Thyroid gland (tissue), 4 donors: Measurements from ENCODE around the gene TLCD1. TPM values are rescaled to one million over a fixed set of nuclear protein-coding genes. Genes with fewer than 3 reads are reported as not detected.

Experiments
- DNase-seq, 2 donors: peaks; one replicate each; pipeline ENCODE4 v3.0.0-alpha.2; 2019
- H3K27ac ChIP-seq, 3 donors: fragments of 200-600 bp; sonication (generic); 1 replicate in 2 of 3; 2 replicates in 1 of 3; pipeline ENCODE4 v1.5.1; 2016 to 2019; ENCODE audit warnings: mild to moderate bottlenecking in 1 of 3, moderate library complexity in 1 of 3
- H3K27me3 ChIP-seq: fragments of 200-600 bp; sonication (generic); one replicate; pipeline ENCODE4 v1.5.1; 2019
- H3K36me3 ChIP-seq, 2 donors: fragments of 200-600 bp; sonication (generic); one replicate each; pipeline ENCODE4 v1.5.1; 2016 to 2019
- H3K4me1 ChIP-seq, 2 donors: fragments of 200-600 bp; sonication (generic); one replicate each; pipeline ENCODE4 v1.5.1; 2017 to 2019
- H3K4me3 ChIP-seq, 3 donors: fragments of 200-600 bp; sonication (generic); replicated peaks in 1 of 3; 1 replicate in 2 of 3; 2 replicates in 1 of 3; pipeline ENCODE4 v1.5.1; 2016; ENCODE audit warnings: mild to moderate bottlenecking in 1 of 3
- H3K9me3 ChIP-seq: fragments of 200-600 bp; sonication (generic); one replicate; pipeline ENCODE4 v1.5.1; 2017
- CTCF ChIP-seq, 6 experiments: fragments of 200-600 bp in 3 of 6; fragments of 450-650 bp in 3 of 6; sonication (generic) in 3 of 6; IDR thresholded peaks; one replicate each; pipeline ENCODE4 v1.5.1; 2016 to 2019; ENCODE audit warnings: antibody characterized with exemption in 6 of 6, mild to moderate bottlenecking in 2 of 6, inconsistent platforms in 1 of 6, moderate library complexity in 1 of 6
- POLR2A ChIP-seq, 2 donors: fragments of 450-650 bp; IDR thresholded peaks; one replicate each; pipeline ENCODE4 v1.6.1; 2017; ENCODE audit warnings: antibody characterized with exemption in 2 of 2, mild to moderate bottlenecking in 2 of 2, moderate library complexity in 1 of 2
- WGBS, 2 donors: methylation state at CpG; one replicate each; pipeline ENCODE4 v1.1.5; 2017; 5-methylcytosine and 5-hydroxymethylcytosine counted together
- intact Hi-C: fragments of 100-400 bp; cut with DNase I; formaldehyde crosslinking; loops from one replicate; pipeline ENCODE4 v1.15.1; 2023
- small RNA-seq: library from RNA; depleted of rRNA; stranded (forward); fragments of <200 nt; gene quantifications from one replicate; pipeline ENCODE3, GENCODE V24; 2016
- total RNA-seq, 4 donors: library from RNA; depleted of rRNA; stranded (reverse); fragments of >200 nt; gene quantifications; one replicate each; pipeline ENCODE4 v1.2.3, GENCODE V29; 2016

TLCD1 gene
- total RNA-seq, 4 donors from 2014 or later = 1.6 to 21.4 (median 5.1) TPM

DNA sequence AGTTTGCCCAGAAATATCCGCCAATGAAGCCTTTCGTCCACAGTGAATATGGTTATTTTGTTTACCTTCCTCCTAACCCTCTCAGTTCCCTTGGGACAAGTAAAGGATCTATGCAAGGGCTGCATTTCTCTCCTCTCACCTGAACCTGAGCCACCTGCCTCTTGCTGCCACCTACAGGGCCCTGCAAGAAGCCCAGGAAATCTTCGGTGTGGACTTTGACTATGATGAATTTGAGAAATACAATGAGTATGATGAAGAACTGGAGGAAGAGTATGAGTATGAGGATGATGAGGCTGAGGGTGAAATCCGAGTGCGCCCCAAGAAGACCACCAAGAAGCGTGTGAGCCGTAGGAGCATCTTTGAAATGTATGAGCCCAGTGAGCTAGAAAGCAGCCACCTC is 50.1 kb downstream of the TLCD1 start:
- no peak for DNase-seq
- TF ChIP-seq CTCF (IDR thresholded peaks at IDR 0.05) = no peak
- no peak for TF ChIP-seq POLR2A (IDR thresholded peaks at IDR 0.05)
- no peak overlapping the region for H3K4me3 ChIP-seq
- intact Hi-C loops = no loop called here
- H3K27me3 ChIP-seq = no peaks in the 10 kb centered on the region
- no peaks in the 10 kb centered on the region for H3K9me3 ChIP-seq
- peaks cover 99 to 100% of the 10 kb centered on the region in 2 donors for H3K36me3 ChIP-seq
- H3K4me1 ChIP-seq = no peaks in the 10 kb centered on the region
- no peak overlapping the region for H3K27ac ChIP-seq
- 85 to 86% methylated on average over 7 of the region's 7 CpGs for WGBS, 2 donors

- Histone ChIP-seq H3K36me3 (peaks cover 97 to 100% of the 10 kb centered on the region in 2 donors), H3K4me3 (no peak overlapping the region), H3K27ac (no peak overlapping the region), H3K9me3 (no peaks in the 10 kb centered on the region), H3K4me1 (no peaks in the 10 kb centered on the region), H3K27me3 (no peaks in the 10 kb centered on the region)
- no peak for TF ChIP-seq CTCF (IDR thresholded peaks at IDR 0.05)
- no peak for TF ChIP-seq POLR2A (IDR thresholded peaks at IDR 0.05)
- intact Hi-C loops = no loop called here
- 87 to 94% methylated on average over 3 of the region's 3 CpGs for WGBS, 2 donors
- no peak for DNase-seq
These were observed 50.5 kb downstream of the TLCD1 start for GRCh38 chr17:28675490-28675889.

Small RNA genes within 50 kb of the gene (small RNA-seq; reads per million reads assigned to genes)
- gene SNORD42A (not detected), gene SNORD42B (not detected), gene SNORD4A (not detected), gene SNORD4B (not detected)

Other genes with a start within 250 kb of the TLCD1 start
- gene FOXN1, start 219.9 kb downstream of the TLCD1 start, total RNA-seq = under 1 TPM in 1 of 4 donors, not detected in 3; 0.34 TPM
- 10 to 100 TPM; 29.8 to 43.9 (median 36.0) TPM for gene UNC119, start 173.6 kb downstream of the TLCD1 start, total RNA-seq
- 100 to 1,000 TPM in 1 of 4 donors, 10 to 100 TPM in 3; 37.2 to 111 (median 74.7) TPM for gene PIGS, start 154.7 kb downstream of the TLCD1 start, total RNA-seq
- gene ALDOC, start 149.3 kb downstream of the TLCD1 start, total RNA-seq = 10 to 100 TPM in 1 of 4 donors, 1 to 10 TPM in 3; 6.0 to 13.1 (median 8.7) TPM
- 10 to 100 TPM in 2 of 4 donors, 1 to 10 TPM in 2; 4.4 to 27.0 (median 9.9) TPM for gene SPAG5, start 127.2 kb downstream of the TLCD1 start, total RNA-seq
- gene RSKR, start 112.0 kb downstream of the TLCD1 start, total RNA-seq = 10 to 100 TPM in 1 of 4 donors, 1 to 10 TPM in 3; 4.2 to 13.1 (median 9.5) TPM
- gene BLTP2, start 81.1 kb downstream of the TLCD1 start, total RNA-seq = 100 to 1,000 TPM in 3 of 4 donors, 10 to 100 TPM in 1; 96.5 to 153 (median 129) TPM
- 10 to 100 TPM; 28.9 to 74.6 (median 48.6) TPM for gene SDF2, start 64.3 kb downstream of the TLCD1 start, total RNA-seq
- gene SUPT6H, start 64.0 kb downstream of the TLCD1 start, total RNA-seq = 100 to 1,000 TPM in 1 of 4 donors, 10 to 100 TPM in 3; 49.2 to 117 (median 61.6) TPM
- 1 to 10 TPM in 2 of 4 donors, under 1 TPM in 1, not detected in 1; 0.46 to 4.3 (median 1.1) TPM for gene PROCA1, start 14.3 kb downstream of the TLCD1 start, total RNA-seq
- gene RAB34, start 8.4 kb downstream of the TLCD1 start, total RNA-seq = 100 to 1,000 TPM; 136 to 186 (median 159) TPM
- 100 to 1,000 TPM; 181 to 750 (median 443) TPM for gene RPL23A, start 6.2 kb downstream of the TLCD1 start, total RNA-seq
- gene NEK8, start 2.6 kb upstream of the TLCD1 start, total RNA-seq = 10 to 100 TPM in 1 of 4 donors, 1 to 10 TPM in 3; 3.9 to 14.0 (median 8.1) TPM
- gene TRAF4, start 17.8 kb upstream of the TLCD1 start, total RNA-seq = 10 to 100 TPM; 33.3 to 64.3 (median 44.3) TPM
- gene FAM222B, start 116.6 kb upstream of the TLCD1 start, total RNA-seq = 10 to 100 TPM; 14.1 to 22.6 (median 15.8) TPM
- 10 to 100 TPM; 23.1 to 59.3 (median 41.2) TPM for gene ERAL1, start 128.8 kb upstream of the TLCD1 start, total RNA-seq
- gene FLOT2, start 171.5 kb upstream of the TLCD1 start, total RNA-seq = 10 to 100 TPM; 55.0 to 75.0 (median 62.7) TPM
- gene DHRS13, start 176.8 kb upstream of the TLCD1 start, total RNA-seq = 10 to 100 TPM; 10.6 to 16.2 (median 13.3) TPM
- gene PHF12, start 225.3 kb upstream of the TLCD1 start, total RNA-seq = 10 to 100 TPM; 22.0 to 62.9 (median 60.1) TPM